GOT3 (cell line): ENCODE results near the gene ARHGEF37.
"Not testable (repeated sequence)": the region's sequence is repeated elsewhere in the genome, so short reads cannot be mapped to it uniquely, and the experiment has no call there.

Source experiments
- DNase-seq: peaks from one replicate; lab custom pipeline; 2025; ENCODE audit warnings: mixed read lengths; lab: John Stamatoyannopoulos, UW

Gene ARHGEF37

DNA sequence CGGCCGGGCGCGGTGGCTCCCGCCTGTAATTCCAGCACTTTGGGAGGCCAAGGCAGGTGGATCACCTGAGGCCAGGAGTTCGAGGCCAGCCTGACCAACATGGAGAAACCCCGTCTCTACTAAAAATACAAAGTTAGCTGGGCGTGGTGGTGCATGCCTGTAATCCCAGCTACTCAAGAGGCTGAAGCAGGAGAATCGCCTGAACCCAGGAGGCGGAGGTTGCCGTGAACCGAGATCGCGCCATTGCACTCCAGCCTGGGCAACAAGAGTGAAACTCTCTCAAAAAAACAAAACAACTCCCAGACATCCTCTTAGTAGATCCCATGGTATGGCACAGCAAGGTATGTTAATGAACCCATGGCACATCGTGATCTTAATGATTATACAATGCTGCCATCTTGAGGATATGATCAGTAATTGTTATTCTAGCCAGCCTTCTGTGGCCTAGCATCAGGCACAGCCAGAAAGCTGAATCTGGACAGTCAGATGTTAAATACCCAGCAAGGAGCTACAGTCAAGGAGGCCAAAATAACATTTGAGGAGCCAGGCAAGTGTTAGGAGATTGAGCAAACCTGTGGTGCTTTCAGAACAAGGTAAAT, 16.7 kb upstream of the ARHGEF37 start:
- not testable (repeated sequence) for DNase-seq

DNA sequence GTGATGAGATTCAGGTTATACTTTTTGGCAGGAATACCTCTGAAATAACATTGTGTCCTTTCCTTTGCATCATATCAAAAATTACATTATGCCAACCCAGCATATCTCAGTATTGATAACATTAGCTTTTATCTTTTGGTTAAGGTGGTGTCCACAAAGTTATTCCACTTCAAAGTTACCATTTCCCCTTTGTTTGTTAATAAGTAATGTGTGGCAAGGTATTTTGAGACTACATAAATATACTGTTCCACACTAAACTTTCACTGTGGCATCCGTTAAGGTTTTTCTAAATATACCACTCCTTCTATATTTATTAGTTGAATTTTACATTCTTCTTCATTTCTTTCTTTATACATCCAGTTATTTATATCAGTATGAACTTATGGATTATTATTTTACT, 14.1 kb upstream of the ARHGEF37 start:
- no peak for DNase-seq

DNA sequence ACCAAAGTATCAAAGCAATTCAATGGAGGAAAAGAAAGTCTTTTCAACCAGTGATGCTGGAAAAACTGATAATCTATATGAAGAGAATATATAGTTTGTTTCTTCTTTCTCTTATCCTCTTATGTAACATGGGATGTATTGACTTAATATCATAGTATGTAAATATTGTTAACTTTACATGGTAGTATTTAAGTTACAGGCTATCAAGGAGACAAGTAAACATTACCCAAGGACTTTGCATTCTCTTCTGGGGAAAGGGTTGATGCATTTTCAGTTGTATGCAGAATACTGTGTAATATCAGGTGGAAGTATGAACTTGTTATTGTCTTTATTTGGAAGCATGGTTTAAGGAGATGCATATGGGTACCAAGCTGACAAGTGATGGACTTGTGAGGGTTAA, 9.1 kb upstream of the ARHGEF37 start:
- DNase-seq = no peak

DNA sequence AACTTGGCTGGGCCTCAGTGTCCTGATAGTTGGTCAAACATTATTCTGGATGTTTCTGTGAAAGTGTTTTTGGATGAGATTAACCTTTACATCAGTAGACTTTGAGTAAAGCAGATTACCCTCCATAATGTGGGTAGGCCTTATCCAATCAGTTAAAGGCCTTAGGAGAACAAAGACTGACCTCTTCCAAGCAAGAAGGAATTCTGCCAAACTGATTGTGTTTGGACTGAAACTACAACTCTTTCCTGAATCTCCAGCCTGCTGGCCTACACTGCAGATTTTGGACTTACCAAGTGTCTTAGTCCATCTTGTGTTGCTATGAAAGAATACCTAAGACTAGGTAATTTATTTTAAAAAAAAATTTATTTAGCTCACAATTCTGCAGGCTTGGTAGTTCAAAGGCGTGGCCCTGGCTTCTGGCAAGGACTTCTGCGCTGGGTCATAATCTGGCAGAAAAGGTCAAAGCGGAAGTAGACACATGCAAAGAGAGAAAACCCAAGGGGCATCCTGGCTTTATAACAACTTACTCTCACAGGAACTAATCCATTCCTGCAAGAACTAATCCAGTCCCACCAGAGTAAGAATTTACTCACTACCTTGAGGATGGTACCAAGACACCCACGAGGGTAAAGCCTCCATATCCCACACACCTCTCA, 8.6 kb upstream of the ARHGEF37 start:
- no peak for DNase-seq

DNA sequence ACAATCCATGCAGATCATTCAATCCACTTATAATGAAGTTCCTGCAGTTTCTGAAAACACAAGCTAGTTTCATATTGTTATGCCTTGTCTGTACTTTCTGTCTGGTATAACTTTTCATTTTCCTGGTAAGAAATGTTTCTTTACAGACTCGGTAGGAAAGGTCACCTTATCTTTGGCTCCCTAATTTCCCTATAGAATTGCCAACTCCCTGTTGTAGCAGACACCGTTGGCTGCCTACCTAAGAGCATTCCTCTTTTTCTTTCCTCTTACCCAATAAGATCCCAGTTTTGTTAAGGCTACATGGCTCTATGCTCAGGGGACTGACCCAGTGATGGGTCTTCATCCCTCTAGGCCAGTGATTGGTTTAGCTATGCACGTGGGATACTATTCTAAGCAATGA, 6.2 kb upstream of the ARHGEF37 start:
- DNase-seq = no peak

DNA sequence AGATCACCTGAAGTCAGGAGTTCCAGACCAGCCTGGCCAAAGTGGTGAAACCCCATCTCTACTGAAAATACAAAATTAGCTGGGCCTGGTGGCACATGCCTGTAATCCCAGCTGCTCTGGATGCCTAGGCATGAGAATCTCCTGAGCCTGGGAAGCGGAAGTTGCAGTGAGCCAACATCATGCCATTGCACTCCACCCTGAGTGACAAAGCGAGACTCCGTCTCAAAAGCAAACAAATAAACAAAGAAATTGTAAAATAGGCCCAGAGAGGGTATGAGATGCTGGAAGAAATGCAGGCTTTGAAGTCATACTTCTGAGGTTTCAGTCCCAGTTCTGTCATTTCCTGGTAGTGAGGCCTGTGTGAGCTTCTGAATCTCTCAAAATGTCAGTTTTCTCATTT, 5.3 kb upstream of the ARHGEF37 start:
- no peak for DNase-seq

DNA sequence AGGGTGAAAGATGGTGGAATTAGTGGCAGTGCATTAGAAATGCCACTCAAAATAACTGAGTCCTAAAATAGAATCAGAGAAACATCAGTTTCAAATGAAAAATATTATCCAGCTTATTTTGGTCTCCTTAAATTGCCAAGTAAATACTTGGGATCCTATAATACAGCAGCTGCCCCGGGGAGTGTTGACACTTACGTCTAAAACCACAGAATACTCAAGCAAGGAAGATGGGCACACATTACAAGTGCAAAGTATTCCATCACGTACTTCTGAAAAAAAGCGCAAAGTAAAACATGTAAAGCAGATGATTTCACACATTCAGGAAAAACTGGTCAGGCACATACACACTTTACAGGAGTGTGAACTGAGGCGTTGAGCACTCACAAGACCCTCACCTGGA, 2.4 kb upstream of the ARHGEF37 start:
- DNase-seq = no peak

DNA sequence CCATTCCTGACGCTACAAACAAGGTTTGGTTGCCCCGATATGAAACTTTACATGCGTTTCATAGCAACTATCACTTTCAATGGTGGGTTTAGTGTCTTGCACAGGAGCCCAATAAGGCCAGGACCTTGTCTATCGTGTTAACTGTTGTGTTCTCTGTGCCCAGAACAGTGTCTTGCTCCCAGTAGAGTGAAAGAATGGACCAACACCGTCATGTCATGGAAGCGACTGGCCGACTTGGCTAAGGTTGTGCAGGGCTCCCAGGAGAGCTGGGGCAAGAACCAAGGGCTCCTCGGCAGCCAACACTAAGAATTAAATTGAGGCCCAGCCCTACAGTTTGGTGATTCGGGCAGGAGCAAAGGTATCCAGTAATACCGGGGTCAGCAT, 498 bp upstream of the ARHGEF37 start:
- DNase-seq = no peak

DNA sequence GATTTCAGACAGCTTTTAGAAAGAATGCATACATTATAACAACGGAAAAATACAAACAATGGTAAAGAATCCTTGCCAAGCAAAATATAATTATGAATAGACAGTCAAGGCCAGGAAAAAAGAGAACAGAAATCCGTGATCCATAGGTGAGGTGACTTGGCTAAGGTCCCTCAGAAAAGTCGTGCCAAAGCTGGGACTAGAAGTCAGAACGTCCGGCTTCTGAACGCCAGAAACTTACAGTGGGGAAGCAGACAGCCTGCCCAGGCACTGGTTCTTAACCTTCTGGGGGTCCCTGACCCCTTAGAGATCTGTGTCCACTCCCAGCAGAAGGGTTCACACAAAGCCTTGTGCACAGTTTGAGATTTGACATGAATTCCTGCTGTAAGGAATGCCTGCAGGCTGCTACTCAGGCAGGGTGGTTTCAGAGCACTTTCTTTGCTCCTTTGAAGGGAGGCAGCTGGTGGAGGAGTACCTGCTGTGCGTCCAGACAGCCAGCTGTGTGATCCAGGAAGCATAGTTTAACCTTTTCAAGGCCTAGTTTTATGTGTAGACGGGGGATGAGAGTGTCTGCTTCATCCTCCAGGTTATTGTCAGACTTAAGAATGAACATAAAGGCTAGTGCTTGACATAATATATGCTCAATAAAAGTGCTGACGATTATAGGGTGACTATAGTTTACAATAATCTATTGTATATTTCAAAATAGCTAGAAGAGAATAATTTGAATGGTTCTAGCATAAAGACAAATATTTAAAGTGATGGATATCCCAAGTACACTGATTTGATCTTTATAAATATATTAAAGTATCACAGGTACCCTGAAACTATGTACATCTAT, 852 bp downstream of the ARHGEF37 start:
- no peak for DNase-seq

DNA sequence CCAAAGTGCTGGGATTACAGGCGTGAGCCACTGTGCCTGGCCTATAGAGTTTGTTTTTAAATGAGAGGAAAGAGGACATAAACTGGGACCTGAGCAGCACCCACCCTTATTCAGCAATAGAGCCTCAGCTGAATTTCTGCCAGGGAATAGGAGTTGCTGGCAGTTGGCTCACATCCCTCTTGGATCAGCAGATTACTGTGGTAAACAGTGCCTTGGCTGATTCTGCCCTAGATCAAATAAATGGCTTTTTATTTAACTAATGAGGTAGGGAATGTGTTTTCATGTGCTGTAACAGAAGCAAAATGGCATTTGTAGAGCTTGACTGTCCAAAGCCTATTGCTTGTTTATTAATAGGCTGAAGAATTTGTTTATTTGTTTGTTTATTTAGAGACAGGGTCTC, 2.1 kb downstream of the ARHGEF37 start:
- DNase-seq = no peak

DNA sequence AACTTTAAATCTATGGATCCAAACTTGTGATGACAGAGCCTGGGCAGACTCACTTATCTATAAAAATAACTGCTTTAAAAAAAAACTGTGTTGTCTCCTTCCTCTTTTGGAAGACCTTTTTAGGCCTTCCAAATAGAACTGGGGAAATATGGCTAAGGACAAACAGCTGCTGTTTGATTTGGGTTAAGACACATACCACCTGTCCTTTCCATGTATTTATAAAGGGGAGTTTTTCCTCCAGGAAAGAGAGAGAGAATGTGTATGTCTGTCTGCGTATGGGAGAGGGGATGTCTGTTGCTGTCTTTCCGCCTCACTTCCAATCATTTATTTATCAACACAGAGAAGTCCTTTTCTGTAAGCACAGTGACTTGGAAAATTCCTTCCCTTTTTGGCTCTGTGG, 2.8 kb downstream of the ARHGEF37 start:
- no peak for DNase-seq

DNA sequence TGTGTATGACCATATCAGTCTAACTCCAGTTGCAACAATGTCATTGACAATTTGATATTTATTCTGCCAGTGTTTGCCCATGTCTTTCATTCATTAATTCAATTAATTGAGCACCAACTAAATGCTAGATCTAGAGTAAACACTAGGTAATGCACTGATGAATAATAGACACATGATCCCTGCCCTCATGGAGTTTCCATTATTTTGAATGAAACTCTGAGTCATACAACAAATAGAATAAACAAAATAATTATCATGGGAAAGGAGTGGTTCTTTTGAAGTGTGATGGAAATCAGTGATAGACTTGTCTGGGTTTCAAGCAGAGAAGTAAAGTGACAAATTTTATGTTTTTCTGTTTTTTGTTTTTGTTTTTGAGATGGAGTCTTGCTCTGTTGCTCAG, 4.6 kb downstream of the ARHGEF37 start:
- no peak for DNase-seq

DNA sequence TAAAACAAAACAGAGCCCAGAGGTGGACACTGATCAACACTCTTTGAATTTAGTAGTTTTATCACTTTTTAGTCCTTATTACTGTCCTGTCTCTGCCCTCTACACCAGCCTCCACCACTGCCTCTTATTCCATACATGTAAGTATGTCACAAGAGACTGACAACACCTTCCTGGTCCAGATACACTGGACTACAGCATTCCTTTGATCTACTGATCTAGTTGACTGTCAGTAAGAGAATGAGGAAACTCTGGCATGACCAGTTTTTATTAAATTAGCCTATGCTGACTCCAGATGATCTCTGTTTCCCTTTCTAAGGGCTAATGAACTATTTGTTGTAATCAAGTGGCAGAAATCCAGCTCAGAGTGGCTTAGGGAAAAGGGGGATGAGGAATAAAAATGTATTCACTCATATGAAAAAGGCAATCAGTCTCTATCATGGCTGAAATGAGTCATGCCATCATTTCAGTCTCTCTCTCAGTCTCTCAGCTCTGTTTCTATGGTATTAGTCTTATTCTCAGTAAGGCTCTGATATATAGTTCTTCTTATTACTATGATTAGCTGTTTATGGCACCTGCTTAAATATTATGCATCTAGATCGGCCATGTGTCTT, 5.5 kb downstream of the ARHGEF37 start:
- no peak for DNase-seq

DNA sequence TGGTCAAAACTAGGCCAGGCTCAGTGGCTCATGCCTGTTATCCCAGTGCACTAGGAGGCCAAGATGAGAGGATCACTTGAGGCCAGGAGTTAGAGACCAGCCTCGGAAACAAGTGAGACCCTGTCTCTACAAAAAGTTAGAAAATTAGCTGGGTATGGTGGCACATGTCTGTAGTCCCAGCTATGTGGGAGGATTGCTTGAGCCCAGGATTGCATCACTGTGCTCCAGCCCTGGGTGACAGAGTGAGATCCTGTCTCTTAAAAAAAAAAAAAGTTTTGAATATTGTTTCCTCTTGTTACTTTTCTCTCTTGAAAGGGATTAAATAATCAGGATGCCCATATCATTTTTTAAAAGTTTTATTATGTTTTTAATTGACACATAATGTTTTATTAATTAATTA, 7.6 kb downstream of the ARHGEF37 start:
- DNase-seq = no peak

DNA sequence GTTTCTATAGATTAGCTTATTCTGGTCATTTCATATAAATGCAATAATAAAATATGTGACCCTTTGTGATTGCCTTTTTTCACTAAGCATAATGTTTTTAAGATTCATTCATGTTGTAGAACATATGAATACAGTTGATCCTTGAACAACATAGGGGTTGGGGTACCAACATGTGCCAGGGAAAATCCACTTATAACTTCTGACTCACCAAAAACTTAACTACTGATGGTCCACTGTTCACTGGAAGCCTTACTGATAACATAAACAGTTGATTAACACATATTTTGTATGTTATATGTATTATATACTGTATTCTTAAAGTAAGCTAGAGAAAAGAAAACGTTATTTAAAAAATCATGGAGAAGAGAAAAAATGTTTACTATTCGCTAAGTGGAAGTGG, 12.1 kb downstream of the ARHGEF37 start:
- DNase-seq = no peak

DNA sequence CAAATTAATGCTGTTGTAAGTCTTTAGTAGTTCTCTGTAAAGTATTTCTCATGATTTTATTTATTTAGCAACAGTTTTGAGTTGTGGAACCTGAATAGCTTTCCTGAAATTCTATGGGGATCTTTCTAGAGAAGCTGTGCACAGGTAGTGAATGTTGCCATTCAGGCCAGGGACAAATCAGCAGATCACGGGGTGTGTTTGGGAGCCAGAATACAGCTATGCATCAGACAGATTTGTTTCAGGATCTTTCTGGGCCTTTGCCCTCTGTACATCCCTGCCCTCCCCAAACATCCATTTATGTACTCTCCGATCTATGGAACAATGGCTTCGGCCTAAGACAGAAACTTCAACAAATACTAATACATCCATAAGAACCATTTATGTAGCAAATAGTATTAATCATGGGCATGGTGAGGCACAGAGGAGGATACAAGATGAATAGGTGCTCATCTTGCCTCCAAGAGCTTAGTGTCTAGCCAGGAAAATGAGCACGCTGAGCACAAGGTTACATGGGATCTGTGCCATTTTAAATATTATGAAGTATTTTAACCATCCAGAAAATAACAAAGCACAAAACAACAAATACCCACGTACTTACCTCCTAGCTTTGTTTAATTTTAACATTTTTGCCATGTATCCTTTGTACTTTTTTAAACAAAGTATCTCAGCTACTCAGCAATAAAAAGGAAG, 13.1 kb downstream of the ARHGEF37 start:
- DNase-seq = no peak

DNA sequence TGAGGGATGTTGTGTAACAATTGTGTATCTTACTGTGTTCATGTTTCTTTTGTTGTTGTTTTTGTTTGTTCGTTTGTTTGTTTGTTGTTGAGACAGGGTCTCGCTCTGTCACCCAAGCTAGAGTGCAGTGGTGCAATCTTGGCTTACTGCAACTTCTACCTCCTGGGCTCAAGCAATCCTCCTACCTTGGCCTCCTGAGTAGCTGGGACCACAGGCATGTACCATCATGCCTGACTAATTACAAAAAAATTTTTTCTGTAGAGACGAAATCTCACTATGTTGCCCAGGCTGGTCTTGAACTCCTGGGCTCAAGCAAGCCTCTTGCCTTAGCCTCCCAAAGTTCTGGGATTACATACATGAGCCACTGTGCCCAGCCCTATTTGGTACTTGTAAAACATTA, 13.8 kb downstream of the ARHGEF37 start:
- DNase-seq = not testable (repeated sequence)

DNA sequence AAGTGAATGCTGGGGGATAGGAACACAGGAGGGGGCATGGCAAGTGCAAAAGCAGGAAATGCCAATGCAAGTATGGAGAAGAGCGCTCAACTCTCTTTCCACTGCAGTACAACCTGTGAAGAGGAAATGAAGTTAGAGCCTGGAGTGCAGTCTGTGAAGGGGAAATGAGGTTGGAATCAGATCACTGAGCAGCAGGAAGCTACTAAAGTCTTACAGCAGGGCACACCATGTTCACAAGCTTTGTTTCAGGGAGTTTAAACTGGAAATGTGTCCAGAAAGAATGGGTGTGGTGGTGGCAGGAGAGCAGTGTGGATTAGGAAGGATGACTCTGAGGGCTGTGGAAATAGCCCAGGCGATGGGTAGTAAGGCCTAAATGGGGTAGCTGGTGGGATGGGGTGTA, 15.4 kb downstream of the ARHGEF37 start:
- no peak for DNase-seq

DNA sequence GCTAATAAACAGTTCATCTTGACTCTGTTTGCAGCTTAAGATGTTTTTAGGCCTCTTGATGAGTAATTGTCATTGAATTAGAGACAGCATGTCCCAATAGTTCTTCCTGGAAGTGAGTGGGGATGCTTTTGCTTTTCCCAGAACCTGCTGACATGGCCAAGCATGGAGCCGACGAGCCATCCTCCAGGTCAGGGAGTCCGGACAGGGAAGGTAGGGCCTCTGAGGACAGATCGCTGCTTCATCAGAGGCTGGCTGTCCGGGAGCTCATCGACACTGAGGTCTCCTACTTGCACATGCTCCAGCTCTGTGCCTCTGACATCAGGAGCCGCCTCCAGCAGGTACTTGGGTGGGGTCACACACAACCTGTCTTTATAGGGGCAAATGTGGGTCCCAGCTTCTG, 16.3 kb downstream of the ARHGEF37 start:
- DNase-seq = no peak

DNA sequence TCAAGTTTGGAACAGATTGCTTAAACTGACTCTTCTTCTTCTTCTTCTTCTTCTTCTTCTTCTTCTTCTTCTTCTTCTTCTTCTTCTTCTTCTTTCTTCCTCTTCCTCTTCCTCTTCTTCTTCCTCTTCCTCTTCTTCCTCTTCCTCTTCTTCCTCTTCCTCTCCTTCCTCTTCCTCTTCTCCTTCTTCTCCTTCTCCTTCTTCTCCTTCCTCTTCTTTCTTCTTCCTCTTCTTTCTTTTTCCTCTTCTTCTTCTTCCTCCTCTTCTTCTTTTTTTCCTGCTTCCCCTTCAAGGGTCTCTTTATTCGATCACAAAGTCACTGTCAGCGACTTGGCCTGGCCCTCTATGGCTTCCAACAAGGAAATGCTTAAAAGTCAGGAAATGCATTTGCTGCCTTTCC, 16.9 kb downstream of the ARHGEF37 start:
- not testable (repeated sequence) for DNase-seq

DNA sequence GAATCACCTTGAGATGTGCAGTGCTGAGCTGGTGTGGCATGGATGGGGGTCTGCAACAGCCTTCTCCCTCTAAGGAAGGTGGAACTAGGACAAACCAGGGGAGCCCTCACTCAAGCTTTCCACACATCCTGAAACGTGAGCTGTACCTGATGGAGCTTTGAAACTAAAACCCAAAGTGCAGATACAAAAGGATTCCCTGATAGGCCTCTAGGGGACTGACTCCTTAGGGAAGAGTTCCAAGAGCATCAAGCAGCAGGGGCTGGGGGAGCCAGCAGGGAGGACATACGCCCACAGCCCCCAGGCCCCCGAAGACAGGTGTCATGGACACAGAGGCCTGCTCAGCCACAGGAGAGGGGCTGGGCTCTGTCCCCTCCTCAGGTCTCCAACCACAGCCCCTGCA, 17.7 kb downstream of the ARHGEF37 start:
- DNase-seq = no peak

DNA sequence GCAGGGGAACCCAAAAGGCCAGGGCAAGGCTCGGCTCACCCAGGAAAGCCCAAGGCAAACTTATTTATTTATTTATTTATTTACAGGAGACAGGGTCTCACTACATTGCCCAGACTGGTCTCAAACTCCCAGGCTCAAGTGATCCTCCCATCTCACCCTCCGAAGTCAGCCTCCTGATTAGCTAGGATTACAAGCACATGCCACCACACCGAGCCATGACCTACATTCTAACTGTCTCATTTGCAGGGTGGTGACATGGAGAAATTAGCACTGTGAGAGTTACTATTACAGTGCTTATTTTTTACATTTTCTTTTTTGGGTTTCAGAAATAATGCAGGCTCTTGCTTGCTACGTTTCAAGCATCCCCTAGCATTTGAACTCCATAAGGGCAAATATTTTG, 18.1 kb downstream of the ARHGEF37 start:
- no peak for DNase-seq
